HG02943 (cell line): ENCODE results near the gene MPPED1.

Experiments
- ATAC-seq: cut with Tn5 transposase; IDR thresholded peaks from one replicate; pipeline ENCODE4 v1.9.1; 2021; ENCODE audit warnings: mild to moderate bottlenecking, low read depth, moderate library complexity; ENCODE audit not compliant: unreplicated experiment

Gene MPPED1

DNA sequence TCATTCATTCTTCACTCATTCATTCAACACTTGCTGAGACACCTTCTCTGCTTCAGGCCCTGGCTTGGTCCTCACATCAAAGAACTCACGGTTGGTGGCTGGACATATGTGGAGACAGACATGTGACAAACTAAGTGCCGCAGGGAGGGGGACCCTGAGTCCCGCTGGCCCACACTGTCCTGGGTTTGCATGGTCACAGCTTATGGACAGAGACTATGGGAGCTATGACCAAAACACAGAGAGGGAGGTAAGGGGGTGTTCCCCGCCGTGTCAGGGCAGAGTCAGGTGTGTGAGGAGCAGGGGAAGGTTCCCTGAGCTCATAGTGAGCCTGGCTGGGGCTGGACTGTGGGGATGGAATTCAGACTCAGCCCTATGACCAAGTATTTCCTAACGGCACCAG lies 123.1 kb downstream of the MPPED1 start:
- no peak for ATAC-seq

DNA sequence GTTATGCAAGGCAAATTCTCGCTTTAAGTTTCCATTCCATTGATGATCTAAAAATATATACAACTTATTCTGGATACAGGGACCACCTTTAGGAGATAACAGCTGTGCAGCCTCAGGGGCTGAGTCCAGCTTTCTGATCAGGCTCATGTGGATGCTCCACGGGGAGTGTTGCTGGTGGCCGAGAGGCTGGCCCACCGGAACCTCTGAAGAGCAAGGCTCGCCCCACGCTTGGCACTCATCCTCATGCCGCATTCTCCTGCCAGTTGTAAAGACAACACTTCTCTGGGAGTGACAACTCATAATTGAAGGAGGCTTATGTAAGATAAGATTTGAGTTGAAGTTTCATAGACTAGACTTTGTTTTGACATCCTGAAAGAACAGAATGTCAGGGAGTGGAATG lies 123.5 kb downstream of the MPPED1 start:
- ATAC-seq = no peak

DNA sequence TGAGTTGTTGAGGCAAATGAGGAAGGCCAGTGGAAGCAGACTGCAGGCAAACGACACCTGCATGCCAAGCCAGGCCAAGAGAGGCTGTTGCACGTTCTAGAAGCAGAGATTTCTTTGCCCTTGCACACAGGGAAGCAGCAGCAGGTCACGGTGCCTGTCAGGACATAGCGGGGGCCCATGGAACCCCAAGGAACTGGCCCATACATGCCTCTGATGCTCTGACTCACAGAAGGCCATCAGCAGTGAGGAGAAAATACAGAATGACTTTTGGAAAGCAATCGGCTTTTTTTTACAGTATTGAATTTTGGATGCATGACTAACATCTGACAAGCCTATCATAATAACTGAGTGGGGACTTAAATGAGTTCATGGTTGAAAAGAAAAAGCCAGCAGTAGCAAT lies 123.9 kb downstream of the MPPED1 start:
- ATAC-seq = no peak

DNA sequence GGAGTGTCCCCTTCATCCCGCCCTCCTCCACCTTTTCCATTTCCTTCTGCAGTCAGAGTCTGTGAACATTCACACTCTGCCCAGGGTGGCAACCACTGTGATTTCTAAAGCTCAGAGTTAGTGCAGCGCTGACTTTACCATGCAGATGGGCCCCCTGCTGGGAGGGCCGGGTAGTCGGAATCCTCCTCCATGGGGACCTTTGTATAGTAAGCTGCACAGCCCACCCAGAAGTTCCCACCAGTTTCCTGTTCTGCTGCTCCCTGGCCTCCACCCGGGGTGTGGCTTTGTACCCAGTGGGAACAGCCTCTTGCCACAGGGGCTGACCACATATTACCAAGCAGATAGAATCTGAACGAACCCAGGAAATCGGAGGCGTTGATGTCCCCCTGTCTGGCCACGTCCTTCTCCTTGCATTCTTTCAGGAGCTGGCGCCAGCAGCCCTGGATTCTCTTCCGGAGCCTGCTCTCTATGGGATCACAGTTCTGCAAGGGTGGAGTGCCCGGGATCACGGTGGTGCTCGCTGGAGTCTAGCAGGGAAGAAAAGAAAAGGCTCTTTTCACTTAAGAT lies 125.3 kb downstream of the MPPED1 start:
- no peak for ATAC-seq

DNA sequence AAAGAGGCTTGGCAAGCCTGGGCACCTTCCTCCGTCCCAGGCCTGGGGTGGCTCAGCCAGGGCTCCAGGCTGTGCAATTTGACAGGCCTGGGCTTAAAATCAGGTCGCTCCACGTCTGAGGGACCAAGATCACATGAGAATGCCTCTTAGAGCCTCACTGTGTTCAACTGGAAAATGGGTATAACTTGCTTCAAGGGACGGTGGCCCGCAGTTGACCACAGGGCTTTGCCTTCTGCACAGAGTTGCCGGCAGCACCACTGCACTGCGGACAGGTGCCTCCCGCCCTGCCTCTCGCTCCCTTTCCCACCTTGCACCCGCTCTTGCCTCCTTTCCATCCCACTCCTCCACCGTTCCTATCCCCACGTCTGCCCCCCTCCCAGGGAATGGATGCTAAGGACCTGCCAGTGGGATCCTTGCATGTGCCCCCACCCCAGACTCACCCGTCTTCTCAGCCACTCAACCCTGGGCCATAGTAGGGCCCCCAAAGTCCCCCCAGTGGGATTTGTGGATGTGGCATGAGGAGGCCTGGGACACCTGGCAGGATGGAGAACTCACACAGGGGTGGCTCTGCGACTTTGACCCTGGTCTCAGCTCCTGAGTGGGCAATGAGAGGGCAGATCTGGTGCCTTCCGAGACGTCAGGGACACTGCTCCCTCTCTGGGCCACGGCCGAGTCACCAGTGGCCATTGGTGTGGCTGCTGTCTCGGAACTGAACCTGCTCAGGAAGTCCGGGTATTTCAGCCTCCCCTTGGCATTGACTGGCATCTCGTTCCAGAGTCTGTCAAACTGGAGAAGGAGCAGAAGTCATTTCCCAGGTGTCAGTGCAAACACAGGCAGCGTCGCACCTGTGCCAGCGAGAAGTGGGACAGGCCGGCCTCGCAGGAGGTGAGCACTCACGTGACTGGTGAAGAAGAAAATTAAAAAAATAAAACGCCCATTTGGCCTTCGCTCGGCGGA lies 128.0 kb downstream of the MPPED1 start:
- ATAC-seq = no peak

DNA sequence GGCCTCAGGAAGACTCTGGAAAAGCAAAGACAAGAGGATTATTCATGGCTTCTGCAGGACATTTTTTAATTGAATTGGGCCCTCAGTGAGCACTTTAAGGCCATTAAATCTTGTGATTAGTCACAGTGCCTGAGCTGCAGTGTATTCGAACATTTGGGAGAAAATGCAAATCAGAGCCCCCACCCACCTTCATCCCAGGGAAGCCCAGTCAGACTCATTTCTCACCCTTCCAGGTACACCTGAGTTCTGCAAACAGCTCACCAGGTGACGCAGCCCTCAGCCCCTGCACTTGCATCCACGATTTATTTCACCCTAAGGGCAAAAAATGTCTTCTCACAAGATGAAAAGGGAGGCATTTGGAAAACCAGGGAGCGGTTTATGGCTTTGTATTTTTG lies 128.7 kb downstream of the MPPED1 start:
- ATAC-seq = no peak

DNA sequence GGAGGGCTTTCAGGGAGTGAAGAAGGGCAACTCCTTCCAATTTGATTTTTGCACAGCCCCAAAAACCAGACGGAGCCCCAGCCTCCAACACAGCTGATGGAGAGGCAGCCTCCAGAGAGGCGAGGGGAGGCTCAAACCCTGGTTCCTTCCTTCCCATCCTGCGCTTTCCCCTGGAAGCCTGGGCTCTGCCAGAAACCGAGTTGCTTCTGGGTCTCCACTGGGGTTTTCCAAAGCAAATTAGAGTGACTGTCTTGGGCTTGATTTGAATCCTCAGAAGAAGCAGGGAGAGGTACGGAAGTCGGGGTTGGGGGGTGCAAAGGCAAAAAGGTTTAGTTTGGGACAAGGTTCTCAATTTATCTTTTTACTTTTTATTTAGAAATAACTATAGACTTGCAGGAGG lies 129.2 kb downstream of the MPPED1 start:
- no peak for ATAC-seq

DNA sequence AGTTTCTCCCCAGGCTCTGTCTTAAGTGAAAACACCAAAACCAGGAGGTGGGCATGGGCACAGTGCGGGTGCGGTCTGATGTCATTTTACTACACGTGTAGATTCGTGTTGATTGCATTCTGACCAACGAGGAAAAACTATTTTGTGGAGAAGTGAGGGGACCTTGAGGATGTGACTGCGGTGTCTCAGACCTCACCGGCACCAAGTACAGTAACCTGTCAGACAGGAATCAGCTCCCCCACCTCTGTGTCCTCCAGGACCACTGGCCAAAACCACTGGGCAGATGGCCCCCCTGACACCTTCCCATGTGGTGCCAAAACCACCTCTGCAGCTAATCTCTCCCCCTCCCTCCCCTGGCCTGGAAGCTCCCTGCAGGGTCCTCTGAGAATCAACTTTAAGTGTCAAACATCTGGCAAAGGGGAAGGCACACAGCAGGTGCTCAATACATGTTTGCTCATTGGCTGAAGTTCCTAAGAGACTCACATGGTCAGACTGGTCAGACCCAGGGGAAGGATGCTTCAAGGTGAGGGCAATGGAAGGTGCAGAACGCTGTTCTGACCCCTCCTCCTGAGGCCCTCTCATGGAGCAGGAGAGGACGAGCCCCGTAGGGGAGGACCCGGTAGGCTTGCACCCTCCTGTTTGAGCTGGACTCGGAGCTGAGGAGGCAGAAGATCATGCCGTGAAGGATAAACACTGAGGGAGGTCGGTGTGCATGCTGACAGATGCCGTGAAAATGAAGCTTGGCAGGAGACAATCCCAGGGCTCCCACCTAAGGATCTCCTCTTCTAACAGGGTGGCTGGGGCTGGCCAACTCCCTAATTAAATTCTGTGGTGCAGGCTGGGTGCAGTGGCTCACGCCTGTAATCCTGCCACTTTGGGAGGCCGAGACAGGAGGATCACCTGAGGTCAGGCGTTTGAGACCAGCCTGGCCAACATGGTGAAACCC lies 129.9 kb downstream of the MPPED1 start:
- no peak for ATAC-seq

DNA sequence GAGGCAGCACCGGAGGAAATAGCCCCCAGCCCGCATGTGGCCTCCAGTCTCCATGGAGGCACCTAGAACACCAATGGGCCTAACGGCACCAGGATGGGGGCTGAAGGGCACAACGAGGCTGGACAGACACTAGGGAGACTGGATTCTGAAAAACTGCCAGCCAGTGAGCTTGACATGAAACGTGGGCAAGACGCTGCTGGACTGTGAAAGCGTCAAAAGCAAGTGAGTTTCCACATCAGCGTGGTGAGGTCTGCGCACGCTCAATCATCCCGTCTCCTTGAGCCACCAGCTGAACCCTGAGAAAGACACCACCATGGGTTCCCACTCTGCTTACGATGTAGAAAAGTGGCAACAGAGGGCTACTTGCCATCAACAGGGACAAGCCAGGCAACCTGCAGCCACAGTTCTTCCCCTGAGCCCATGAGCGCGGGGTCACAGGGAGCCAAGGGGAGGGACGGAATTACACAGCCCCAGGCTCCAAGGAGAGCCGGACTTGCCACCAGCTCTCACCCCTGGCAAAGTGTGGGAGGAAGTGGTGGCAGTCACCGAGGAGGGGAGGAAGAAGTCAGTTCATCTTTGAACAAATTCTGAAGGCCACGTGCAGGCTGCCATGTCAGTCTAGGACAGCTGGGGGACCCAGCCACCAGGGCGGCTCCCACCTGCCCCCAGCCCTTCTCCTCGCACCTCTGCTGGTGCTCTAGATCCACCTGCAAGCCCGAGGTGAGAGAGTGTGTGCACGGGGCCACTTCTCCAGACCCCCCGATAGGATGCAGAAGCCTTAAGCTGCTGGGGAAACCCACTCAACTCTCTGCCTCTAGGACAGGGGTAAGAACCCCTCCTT lies 131.1 kb downstream of the MPPED1 start:
- no peak for ATAC-seq

DNA sequence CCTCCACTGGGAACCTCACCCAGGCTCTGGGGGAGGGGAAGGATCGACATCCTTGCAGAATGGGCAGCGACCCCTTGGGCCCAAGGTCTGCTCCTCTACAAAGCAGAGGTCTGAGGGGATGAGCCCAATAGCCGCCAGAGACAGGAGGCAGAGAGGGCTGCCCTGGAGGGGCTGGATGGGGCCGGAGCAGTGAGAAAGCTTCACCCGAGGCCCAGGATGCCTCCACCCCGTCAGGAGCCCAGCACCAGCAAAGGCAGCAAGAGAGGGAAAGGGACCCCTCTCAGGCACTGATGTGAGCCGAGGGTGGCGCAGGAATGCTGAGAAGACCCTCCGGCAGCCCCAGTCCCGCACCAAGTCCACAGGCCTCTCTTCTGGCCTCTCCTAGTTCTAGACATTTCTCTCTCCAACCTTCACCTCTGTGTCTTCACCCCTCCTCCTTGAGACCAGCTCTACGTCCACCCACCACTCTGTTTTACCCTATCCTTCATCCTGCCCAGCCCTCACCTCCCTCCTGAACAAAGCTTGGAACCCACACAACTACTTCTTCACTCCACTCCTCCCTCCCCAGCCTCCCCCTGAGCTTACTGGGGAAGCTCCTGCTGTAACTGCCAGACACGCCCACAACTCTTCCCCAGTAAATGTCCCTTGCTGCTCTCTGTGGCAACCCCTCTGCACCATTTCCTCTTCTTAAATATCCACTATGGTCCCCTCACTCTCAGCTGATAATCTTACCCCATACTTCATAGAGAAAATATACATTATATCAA lies 131.9 kb downstream of the MPPED1 start:
- ATAC-seq = no peak

DNA sequence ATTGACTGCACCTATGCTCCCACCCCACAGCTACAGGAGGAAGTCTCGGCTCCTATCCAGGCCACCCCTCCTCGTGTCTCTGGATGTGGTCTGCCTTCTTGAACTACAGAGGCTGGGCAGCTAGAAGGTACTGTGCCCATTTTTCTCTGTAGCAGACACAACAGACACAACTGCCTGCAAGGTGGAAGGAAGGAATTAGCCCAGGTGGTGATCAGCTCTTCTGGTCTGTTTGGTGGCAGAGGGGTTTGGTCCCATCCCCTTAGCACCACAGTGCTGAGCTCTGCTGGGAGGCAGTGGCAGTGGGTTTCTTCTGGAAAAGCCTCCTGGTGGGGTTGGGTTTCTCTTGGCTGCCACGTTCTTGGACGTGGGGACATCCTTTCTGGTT lies 132.5 kb downstream of the MPPED1 start:
- ATAC-seq = no peak

DNA sequence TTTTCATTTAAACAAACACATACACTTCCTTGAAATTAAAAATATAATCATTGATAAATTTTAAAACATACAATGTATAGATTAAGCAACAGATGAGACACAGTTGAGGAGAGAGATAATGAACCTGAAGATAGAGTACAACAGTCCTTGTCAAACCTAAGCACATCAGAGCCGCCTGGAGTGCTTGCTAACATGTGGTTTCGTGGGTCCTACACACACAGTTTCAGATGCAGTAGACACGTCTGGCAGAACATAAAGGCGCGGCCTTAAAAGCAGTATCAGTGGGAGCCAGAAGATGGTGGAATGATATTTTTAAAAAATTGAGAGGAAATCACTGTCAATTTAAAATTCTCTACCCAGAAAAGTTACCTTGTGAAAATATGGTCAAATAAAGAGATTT lies 134.4 kb downstream of the MPPED1 start:
- no peak for ATAC-seq

DNA sequence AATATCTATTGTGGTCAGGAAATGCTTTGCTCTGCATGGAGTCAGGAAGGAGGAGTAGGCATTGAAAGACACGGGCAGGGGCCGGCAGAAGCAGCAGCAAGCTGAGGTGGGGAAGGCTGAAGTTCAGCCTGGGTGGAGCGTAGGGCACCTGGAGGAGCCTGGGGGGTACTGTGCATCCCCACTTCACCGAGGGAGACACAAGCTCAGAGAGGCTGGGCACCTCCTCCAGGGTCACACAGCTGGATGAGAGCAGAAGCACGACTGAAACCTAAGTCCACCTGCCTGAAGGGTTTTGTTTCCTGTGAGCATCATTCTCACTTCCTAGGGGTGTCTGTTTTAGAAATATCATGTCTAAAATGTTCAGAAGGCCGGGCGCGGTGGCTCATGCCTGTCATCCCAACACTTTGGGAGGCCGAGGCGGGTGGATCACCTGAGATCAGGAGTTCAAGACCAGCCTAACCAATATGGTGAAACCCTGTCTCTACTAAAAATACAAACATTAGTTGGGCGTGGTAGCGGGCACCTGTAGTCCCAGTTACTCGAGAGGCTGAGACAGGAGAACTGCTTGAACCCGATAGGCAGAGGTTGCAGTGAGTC lies 138.3 kb downstream of the MPPED1 start:
- ATAC-seq = no peak

DNA sequence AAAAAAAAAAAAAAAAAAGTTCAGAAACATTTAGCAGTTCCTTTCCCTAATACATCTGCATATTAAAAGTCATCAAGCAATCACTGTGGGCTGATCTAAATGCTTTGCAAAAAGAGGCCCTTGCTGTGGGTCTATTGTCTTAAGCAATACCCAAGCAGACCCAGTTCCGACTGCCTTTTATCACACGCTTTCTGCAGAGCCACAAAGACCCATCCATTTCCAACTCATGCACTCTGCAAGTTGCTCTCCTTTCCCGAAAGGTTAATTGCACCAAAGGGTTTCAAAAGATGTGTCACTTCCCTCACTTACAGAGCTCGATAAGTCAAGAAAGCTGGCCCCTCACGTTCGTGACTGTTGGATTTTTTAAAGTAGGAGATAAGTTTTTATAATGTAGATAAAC lies 138.9 kb downstream of the MPPED1 start:
- ATAC-seq = no peak

DNA sequence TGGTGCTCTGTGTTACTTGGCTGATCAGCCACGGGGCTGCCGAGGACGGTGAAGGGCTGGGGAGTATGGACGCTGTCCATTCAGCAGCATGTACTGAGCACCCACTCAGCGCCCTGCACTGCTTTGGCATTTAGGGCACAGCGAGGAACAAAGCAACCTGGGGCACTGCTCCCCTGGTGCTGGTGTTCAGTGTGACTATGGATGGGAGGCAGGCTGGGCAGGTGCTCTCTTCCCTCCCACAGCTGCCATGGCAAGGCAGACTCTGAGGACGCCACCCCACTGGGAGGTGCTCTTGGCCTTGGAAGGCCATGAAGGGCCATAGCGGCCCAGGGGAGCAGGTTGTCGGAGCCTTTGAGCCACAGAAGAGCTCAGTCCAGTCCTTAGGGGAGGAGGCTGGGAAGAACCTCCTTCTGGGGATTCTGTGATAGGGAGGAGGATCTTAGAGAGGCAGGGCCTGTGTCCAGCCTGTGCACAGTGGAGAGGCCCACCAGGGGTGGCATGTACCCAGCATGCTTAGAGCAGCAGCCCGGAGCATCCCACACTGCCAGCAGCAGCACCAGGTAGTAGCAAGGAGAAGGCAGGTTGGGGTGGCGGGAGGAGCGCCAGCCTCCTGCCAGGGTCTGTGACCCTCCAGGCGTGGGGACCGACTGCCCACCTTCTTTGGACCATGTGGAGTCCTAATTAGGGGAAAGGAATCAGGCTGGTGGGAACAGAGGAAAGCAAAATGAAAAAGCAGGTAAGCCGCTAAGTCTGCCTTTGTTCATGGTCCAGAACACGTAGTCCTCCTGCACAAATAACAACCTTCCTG lies 141.8 kb downstream of the MPPED1 start:
- no peak for ATAC-seq

DNA sequence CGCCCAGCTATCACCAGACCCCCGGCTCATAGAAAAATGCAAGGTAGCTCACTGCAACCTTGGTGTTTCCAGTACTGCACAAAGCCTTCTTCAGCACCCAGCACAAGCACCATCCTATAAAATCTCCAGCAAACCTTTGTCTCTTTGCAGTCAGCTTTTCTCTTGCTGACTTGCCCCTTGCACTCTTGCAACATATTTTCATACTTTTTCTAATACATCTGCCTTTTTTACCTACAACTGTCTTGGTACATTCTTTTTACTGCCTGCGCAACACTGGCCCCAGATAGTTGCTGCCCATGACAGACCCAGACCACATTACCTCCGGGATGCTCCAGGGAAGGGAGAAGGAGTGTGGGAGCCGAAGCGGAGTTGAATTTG lies 142.4 kb downstream of the MPPED1 start:
- ATAC-seq = no peak

DNA sequence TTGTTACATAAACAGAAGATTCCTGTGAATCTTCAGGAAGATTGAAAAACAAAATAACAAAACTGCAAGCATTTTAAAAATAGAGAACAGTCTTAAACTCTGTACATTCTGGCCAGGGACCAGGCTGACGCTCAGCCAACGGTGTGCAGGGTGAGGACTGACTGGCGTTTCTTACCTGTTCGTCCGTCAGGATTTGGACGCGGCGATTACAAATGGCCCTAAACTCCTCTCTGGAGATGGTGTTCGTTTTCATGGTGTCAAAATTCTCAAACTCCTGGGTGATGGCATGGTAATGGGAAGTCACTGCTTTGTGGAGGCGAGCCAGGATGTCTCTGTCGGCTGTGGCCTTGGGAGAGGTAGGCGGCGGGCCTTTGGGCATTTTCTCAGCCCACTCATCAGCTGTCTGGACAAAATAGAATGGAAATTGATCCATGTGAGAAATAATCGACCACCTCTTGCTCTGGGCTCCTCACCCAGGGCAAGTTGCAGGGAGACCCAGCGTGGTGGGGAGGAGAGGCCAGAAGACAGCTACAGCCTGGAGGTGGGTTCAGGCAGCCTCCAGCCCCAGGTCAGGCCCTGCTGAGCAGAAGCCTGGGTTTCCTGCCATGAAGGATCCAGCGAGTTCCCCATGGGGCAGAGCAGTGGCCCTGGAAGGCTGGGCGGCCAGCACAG lies 143.0 kb downstream of the MPPED1 start:
- no peak for ATAC-seq
